ENCODE data around the gene FEM1C. TPM values are rescaled to one million over a fixed set of nuclear protein-coding genes. Genes with fewer than 3 reads are reported as not detected.

Gene FEM1C
- total and polyA plus RNA-seq, 9 donors, result 16.7 to 25.2 (median 22.3) TPM

- no peaks in the 10 kb centered on the region for H3K9me3 ChIP-seq (replicated peaks; ENCODE audit: control insufficient read depth, low read depth, low read length)
- no peaks in the 10 kb centered on the region for H3K36me3 ChIP-seq (ENCODE audit: control insufficient read depth, insufficient read depth, low read length)
- H3K27me3 ChIP-seq (ENCODE audit: control insufficient read depth, insufficient read depth, low read length), result no peaks in the 10 kb centered on the region
- no peak overlapping the region for H3K27ac ChIP-seq (ENCODE audit: low read length)
- peaks cover 5% of the 10 kb centered on the region for H3K4me1 ChIP-seq (ENCODE audit: control insufficient read depth, insufficient read depth, low read length)
- DNase-seq, result no peak
- WGBS (ENCODE audit: insufficient coverage), result no CpG with 5 or more reads among the region's 3 CpGs
- H3K4me3 ChIP-seq (ENCODE audit: low read length), result no peak overlapping the region
Measured at GRCh38 chr5:115561176-115561575, 16.6 kb upstream of the FEM1C start.

GRCh38 chr5:115559524-115559923, 14.9 kb upstream of the FEM1C start:
- H3K27me3 ChIP-seq (ENCODE audit: control insufficient read depth, insufficient read depth, low read length), result no peaks in the 10 kb centered on the region
- DNase-seq, result no peak
- no peaks in the 10 kb centered on the region for H3K9me3 ChIP-seq (replicated peaks; ENCODE audit: control insufficient read depth, low read depth, low read length)
- no peak overlapping the region for H3K4me3 ChIP-seq (ENCODE audit: low read length)
- no peak overlapping the region for H3K27ac ChIP-seq (ENCODE audit: low read length)
- no peaks in the 10 kb centered on the region for H3K36me3 ChIP-seq (ENCODE audit: control insufficient read depth, insufficient read depth, low read length)
- no peaks in the 10 kb centered on the region for H3K4me1 ChIP-seq (ENCODE audit: control insufficient read depth, insufficient read depth, low read length)

- no peaks in the 10 kb centered on the region for H3K9me3 ChIP-seq (replicated peaks; ENCODE audit: control insufficient read depth, low read depth, low read length)
- H3K27me3 ChIP-seq (ENCODE audit: control insufficient read depth, insufficient read depth, low read length), result no peaks in the 10 kb centered on the region
- no peaks in the 10 kb centered on the region for H3K36me3 ChIP-seq (ENCODE audit: control insufficient read depth, insufficient read depth, low read length)
- no peak overlapping the region for H3K4me3 ChIP-seq (ENCODE audit: low read length)
- DNase-seq, result no peak
- H3K27ac ChIP-seq (ENCODE audit: low read length), result no peak overlapping the region
- no CpG with 5 or more reads among the region's 4 CpGs for WGBS (ENCODE audit: insufficient coverage)
- no peaks in the 10 kb centered on the region for H3K4me1 ChIP-seq (ENCODE audit: control insufficient read depth, insufficient read depth, low read length)
Measured at GRCh38 chr5:115558388-115558956, 13.9 kb upstream of the FEM1C start.

GRCh38 chr5:115557667-115558387, 13.3 kb upstream of the FEM1C start:
- Histone ChIP-seq H3K9me3 (replicated peaks; ENCODE audit: control insufficient read depth, low read depth, low read length) (no peaks in the 10 kb centered on the region), H3K27ac (ENCODE audit: low read length) (peak overlapping the region; percentile 29), H3K36me3 (ENCODE audit: control insufficient read depth, insufficient read depth, low read length) (no peaks in the 10 kb centered on the region), H3K4me3 (ENCODE audit: low read length) (no peak overlapping the region), H3K4me1 (ENCODE audit: control insufficient read depth, insufficient read depth, low read length) (no peaks in the 10 kb centered on the region), H3K27me3 (ENCODE audit: control insufficient read depth, insufficient read depth, low read length) (no peaks in the 10 kb centered on the region)
- WGBS (ENCODE audit: insufficient coverage), result 56% methylated on average over 3 of the region's 3 CpGs
- no peak for DNase-seq

- Histone ChIP-seq H3K9me3 (replicated peaks; ENCODE audit: control insufficient read depth, low read depth, low read length) (no peaks in the 10 kb centered on the region), H3K27me3 (ENCODE audit: control insufficient read depth, insufficient read depth, low read length) (no peaks in the 10 kb centered on the region), H3K4me3 (ENCODE audit: low read length) (no peak overlapping the region), H3K4me1 (ENCODE audit: control insufficient read depth, insufficient read depth, low read length) (no peaks in the 10 kb centered on the region), H3K27ac (ENCODE audit: low read length) (no peak overlapping the region), H3K36me3 (ENCODE audit: control insufficient read depth, insufficient read depth, low read length) (no peaks in the 10 kb centered on the region)
- WGBS (ENCODE audit: insufficient coverage), result 83% methylated on average over 2 of the region's 2 CpGs
- DNase-seq, result no peak
Measured at GRCh38 chr5:115556276-115556675, 11.7 kb upstream of the FEM1C start.

- H3K9me3 ChIP-seq (replicated peaks; ENCODE audit: control insufficient read depth, low read depth, low read length), result no peaks in the 10 kb centered on the region
- 84% methylated on average over 3 of the region's 4 CpGs for WGBS (ENCODE audit: insufficient coverage)
- DNase-seq, result no peak
- no peaks in the 10 kb centered on the region for H3K27me3 ChIP-seq (ENCODE audit: control insufficient read depth, insufficient read depth, low read length)
- H3K36me3 ChIP-seq (ENCODE audit: control insufficient read depth, insufficient read depth, low read length), result no peaks in the 10 kb centered on the region
- no peaks in the 10 kb centered on the region for H3K4me1 ChIP-seq (ENCODE audit: control insufficient read depth, insufficient read depth, low read length)
- no peak overlapping the region for H3K27ac ChIP-seq (ENCODE audit: low read length)
- no peak overlapping the region for H3K4me3 ChIP-seq (ENCODE audit: low read length)
Measured at GRCh38 chr5:115555084-115555633, 10.6 kb upstream of the FEM1C start.

- WGBS (ENCODE audit: insufficient coverage), result 100% methylated on average over 1 of the region's 4 CpGs
- H3K27me3 ChIP-seq (ENCODE audit: control insufficient read depth, insufficient read depth, low read length), result no peaks in the 10 kb centered on the region
Measured at GRCh38 chr5:115553082-115553481, 8.5 kb upstream of the FEM1C start.

GRCh38 chr5:115551415-115551814, 6.8 kb upstream of the FEM1C start:
- Histone ChIP-seq H3K9me3 (replicated peaks; ENCODE audit: control insufficient read depth, low read depth, low read length) (no peaks in the 10 kb centered on the region), H3K4me1 (ENCODE audit: control insufficient read depth, insufficient read depth, low read length) (no peaks in the 10 kb centered on the region), H3K4me3 (ENCODE audit: low read length) (no peak overlapping the region), H3K27me3 (ENCODE audit: control insufficient read depth, insufficient read depth, low read length) (no peaks in the 10 kb centered on the region), H3K27ac (ENCODE audit: low read length) (no peak overlapping the region), H3K36me3 (ENCODE audit: control insufficient read depth, insufficient read depth, low read length) (no peaks in the 10 kb centered on the region)
- WGBS (ENCODE audit: insufficient coverage), result 67% methylated on average over 2 of the region's 4 CpGs
- DNase-seq, result peak; percentile 30

More at GRCh38 chr5:115553082-115553481, 8.5 kb upstream of the FEM1C start:
- Histone ChIP-seq H3K27ac (ENCODE audit: low read length) (no peak overlapping the region), H3K36me3 (ENCODE audit: control insufficient read depth, insufficient read depth, low read length) (no peaks in the 10 kb centered on the region), H3K9me3 (replicated peaks; ENCODE audit: control insufficient read depth, low read depth, low read length) (no peaks in the 10 kb centered on the region), H3K4me3 (ENCODE audit: low read length) (no peak overlapping the region), H3K4me1 (ENCODE audit: control insufficient read depth, insufficient read depth, low read length) (no peaks in the 10 kb centered on the region)
- no peak for DNase-seq

- DNase-seq, result no peak
- H3K9me3 ChIP-seq (replicated peaks; ENCODE audit: control insufficient read depth, low read depth, low read length), result peaks cover 9% of the 10 kb centered on the region
- H3K4me3 ChIP-seq (ENCODE audit: low read length), result no peak overlapping the region
- H3K27me3 ChIP-seq (ENCODE audit: control insufficient read depth, insufficient read depth, low read length), result no peaks in the 10 kb centered on the region
- no CpG with 5 or more reads among the region's 3 CpGs for WGBS (ENCODE audit: insufficient coverage)
- no peak overlapping the region for H3K27ac ChIP-seq (ENCODE audit: low read length)
- H3K4me1 ChIP-seq (ENCODE audit: control insufficient read depth, insufficient read depth, low read length), result peaks cover 2% of the 10 kb centered on the region
- no peaks in the 10 kb centered on the region for H3K36me3 ChIP-seq (ENCODE audit: control insufficient read depth, insufficient read depth, low read length)
Measured at GRCh38 chr5:115549154-115549553, 4.6 kb upstream of the FEM1C start.

- WGBS (ENCODE audit: insufficient coverage), result no CpG with 5 or more reads among the region's 4 CpGs
- Histone ChIP-seq H3K27me3 (ENCODE audit: control insufficient read depth, insufficient read depth, low read length) (no peaks in the 10 kb centered on the region), H3K4me3 (ENCODE audit: low read length) (no peak overlapping the region), H3K4me1 (ENCODE audit: control insufficient read depth, insufficient read depth, low read length) (peaks cover 2% of the 10 kb centered on the region), H3K27ac (ENCODE audit: low read length) (no peak overlapping the region), H3K9me3 (replicated peaks; ENCODE audit: control insufficient read depth, low read depth, low read length) (peaks cover 9% of the 10 kb centered on the region), H3K36me3 (ENCODE audit: control insufficient read depth, insufficient read depth, low read length) (no peaks in the 10 kb centered on the region)
- DNase-seq, result no peak
Measured at GRCh38 chr5:115548683-115549082, 4.1 kb upstream of the FEM1C start.
